Keratinocyte (primary cell): ENCODE measurements around the gene KRTAP1-5. TPM values are rescaled to one million over a fixed set of nuclear protein-coding genes. Genes with fewer than 3 reads are reported as not detected.

Source experiments
- DNase-seq: peaks from one replicate; pipeline ENCODE4 v3.0.0-alpha.2; 2011; ENCODE audit warnings: low read depth, missing footprints, low spot score
- FAIRE-seq: peaks from 2 replicates; lab custom pipeline; 2011; peaks lifted over from hg19 to GRCh38; lab: Jason Lieb, UNC
- H2AFZ ChIP-seq: 2 replicates; pipeline ENCODE4 v1.6.0; 2012; ENCODE audit warnings: low read length, control low read depth, inconsistent platforms; ENCODE audit not compliant: control insufficient read depth
- H3K27ac ChIP-seq: 2 replicates; pipeline ENCODE4 v1.5.1; 2011; ENCODE audit warnings: low read length; ENCODE audit not compliant: control insufficient read depth, insufficient read depth
- H3K27me3 ChIP-seq: 3 replicates; pipeline ENCODE4 v1.6.0; 2011; ENCODE audit warnings: low read length; ENCODE audit not compliant: control insufficient read depth, insufficient read depth; ENCODE audit errors: extremely low read depth
- H3K36me3 ChIP-seq, 2 experiments: 2 replicates in 1 of 2; 3 replicates in 1 of 2; pipeline ENCODE4 v1.5.1; 2011; ENCODE audit warnings: low read length in 2 of 2, mild to moderate bottlenecking in 1 of 2; ENCODE audit not compliant: control insufficient read depth in 2 of 2, insufficient read depth in 2 of 2; ENCODE audit errors: extremely low read depth in 1 of 2
- H3K4me1 ChIP-seq: 3 replicates; pipeline ENCODE4 v1.5.1; 2011; ENCODE audit warnings: low read length; ENCODE audit not compliant: control insufficient read depth, insufficient read depth; ENCODE audit errors: extremely low read depth
- H3K4me2 ChIP-seq: 3 replicates; pipeline ENCODE4 v1.6.0; 2011; ENCODE audit warnings: low read depth, low read length; ENCODE audit not compliant: control insufficient read depth, insufficient read depth; ENCODE audit errors: extremely low read depth
- H3K4me3 ChIP-seq, 3 experiments: fragments of 200-600 bp in 1 of 3; sonication (generic) in 1 of 3; 2 replicates in 2 of 3; 3 replicates in 1 of 3; pipeline ENCODE4 v1.5.1; 2011 to 2016; ENCODE audit warnings: low read length in 3 of 3, mild to moderate bottlenecking in 3 of 3, control low read depth in 2 of 3, inconsistent platforms in 1 of 3, low read depth in 1 of 3, mixed read lengths in 1 of 3, mixed run types in 1 of 3, moderate library complexity in 1 of 3; ENCODE audit not compliant: control insufficient read depth in 2 of 3, insufficient read depth in 2 of 3; ENCODE audit errors: extremely low read depth in 1 of 3
- H3K79me2 ChIP-seq: 2 replicates; pipeline ENCODE4 v1.6.0; 2012; ENCODE audit warnings: low read length; ENCODE audit not compliant: control insufficient read depth, insufficient read depth
- H3K9ac ChIP-seq: 3 replicates; pipeline ENCODE4 v1.6.0; 2011; ENCODE audit warnings: low read length; ENCODE audit not compliant: control insufficient read depth, insufficient read depth; ENCODE audit errors: extremely low read depth
- H3K9me1 ChIP-seq: 3 replicates; pipeline ENCODE4 v1.6.0; 2011; ENCODE audit warnings: low read length; ENCODE audit not compliant: control insufficient read depth, insufficient read depth; ENCODE audit errors: extremely low read depth
- H3K9me3 ChIP-seq: 2 replicates; pipeline ENCODE4 v1.5.1; 2012; ENCODE audit warnings: low read depth, low read length; ENCODE audit not compliant: control insufficient read depth
- H4K20me1 ChIP-seq: 3 replicates; pipeline ENCODE4 v1.6.0; 2011; ENCODE audit warnings: low read length; ENCODE audit not compliant: control insufficient read depth, insufficient read depth; ENCODE audit errors: extremely low read depth
- EZH2 ChIP-seq: IDR thresholded peaks from one replicate; pipeline ENCODE4 v1.6.1; 2012; ENCODE audit warnings: inconsistent platforms, mild to moderate bottlenecking, low read length, moderate library complexity
- dilution Hi-C: fragments of 300-500 bp; cut with MboI; formaldehyde crosslinking; loops from one replicate; pipeline ENCODE4 v1.7.0; 2020; ENCODE audit warnings: low sequenced_read_pairs; ENCODE audit not compliant: extremely low pct_ligation_motif_present
- polyA plus RNA-seq, 5 experiments: library from polyadenylated mRNA; depleted of rRNA in 3 of 5; stranded (reverse) in 3 of 5; stranded (forward) in 1 of 5; unstranded in 1 of 5; fragments of >200 nt; gene quantifications; 1 replicate in 1 of 5; 2 replicates in 3 of 5; 3 replicates in 1 of 5; pipeline versions ENCODE4 v1.2.1 to v1.2.3, GENCODE V29; 2011 to 2012; ENCODE audit warnings: missing spikeins in 2 of 5, low read depth in 1 of 5, low replicate concordance in 1 of 5
- TF ChIP-seq, protein P1 (sequence below), 3 experiments: IDR thresholded peaks in 1 of 3; conservative IDR thresholded peaks in 1 of 3; optimal IDR thresholded peaks in 1 of 3; 2 replicates in 2 of 3; 3 replicates in 1 of 3; pipeline versions ENCODE3 to v1.5.1; 2011; ENCODE audit warnings: low read length in 3 of 3, mild to moderate bottlenecking in 3 of 3, moderate library complexity in 2 of 3, control low read depth in 1 of 3, inconsistent platforms in 1 of 3; ENCODE audit not compliant: insufficient read depth in 2 of 3; ENCODE audit errors: extremely low read depth in 1 of 3

KRTAP1-5 gene
- polyA plus RNA-seq, 1 donor (not counting 4 experiments of a cell fraction or from before 2014, with no cell fraction given), result 0.08 TPM

DNA sequence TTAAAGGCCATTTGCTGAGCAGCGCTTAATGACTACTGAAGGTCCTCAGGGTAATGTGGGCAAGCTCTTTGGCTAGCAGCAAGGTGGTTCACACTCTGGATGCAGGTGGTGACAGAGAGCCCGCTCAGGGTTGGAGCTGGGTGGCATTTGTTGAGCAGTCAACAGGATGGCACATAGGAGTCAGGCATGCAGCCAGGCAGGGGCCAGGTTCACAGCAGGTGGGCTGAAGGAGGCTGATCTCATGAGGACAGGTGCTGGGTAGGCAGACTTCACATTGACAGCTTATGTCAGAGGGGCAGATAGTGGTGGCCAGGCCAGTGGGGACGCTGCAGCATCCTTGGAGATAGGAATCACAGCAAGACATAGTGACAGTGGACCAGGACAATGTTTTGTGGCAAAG lies 22.6 kb downstream of the KRTAP1-5 start:
- H4K20me1 ChIP-seq, result no peaks in the 10 kb centered on the region
- no peak overlapping the region for H3K27ac ChIP-seq
- H3K4me1 ChIP-seq, result peaks cover 9% of the 10 kb centered on the region
- DNase-seq (no peak), FAIRE-seq (no peak)
- no peak for TF ChIP-seq EZH2
- TF ChIP-seq, protein P1, sequence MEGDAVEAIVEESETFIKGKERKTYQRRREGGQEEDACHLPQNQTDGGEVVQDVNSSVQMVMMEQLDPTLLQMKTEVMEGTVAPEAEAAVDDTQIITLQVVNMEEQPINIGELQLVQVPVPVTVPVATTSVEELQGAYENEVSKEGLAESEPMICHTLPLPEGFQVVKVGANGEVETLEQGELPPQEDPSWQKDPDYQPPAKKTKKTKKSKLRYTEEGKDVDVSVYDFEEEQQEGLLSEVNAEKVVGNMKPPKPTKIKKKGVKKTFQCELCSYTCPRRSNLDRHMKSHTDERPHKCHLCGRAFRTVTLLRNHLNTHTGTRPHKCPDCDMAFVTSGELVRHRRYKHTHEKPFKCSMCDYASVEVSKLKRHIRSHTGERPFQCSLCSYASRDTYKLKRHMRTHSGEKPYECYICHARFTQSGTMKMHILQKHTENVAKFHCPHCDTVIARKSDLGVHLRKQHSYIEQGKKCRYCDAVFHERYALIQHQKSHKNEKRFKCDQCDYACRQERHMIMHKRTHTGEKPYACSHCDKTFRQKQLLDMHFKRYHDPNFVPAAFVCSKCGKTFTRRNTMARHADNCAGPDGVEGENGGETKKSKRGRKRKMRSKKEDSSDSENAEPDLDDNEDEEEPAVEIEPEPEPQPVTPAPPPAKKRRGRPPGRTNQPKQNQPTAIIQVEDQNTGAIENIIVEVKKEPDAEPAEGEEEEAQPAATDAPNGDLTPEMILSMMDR (optimal IDR thresholded peaks at IDR 0.05 in 1 of 3, IDR thresholded peaks at IDR 0.05 in 1 of 3, conservative IDR thresholded peaks at IDR 0.05 in 1 of 3; ENCODE audit: extremely low read depth in 1 of 3, insufficient read depth in 2 of 3, low read length in 3 of 3), result no peak
- no peaks in the 10 kb centered on the region for H3K9me3 ChIP-seq
- H3K9me1 ChIP-seq, result no peaks in the 10 kb centered on the region
- no peak overlapping the region for H2AFZ ChIP-seq
- no peak overlapping the region for H3K9ac ChIP-seq
- H3K4me2 ChIP-seq, result no peak overlapping the region
- H3K27me3 ChIP-seq, result no peaks in the 10 kb centered on the region
- no peaks in the 10 kb centered on the region for H3K79me2 ChIP-seq
- H3K36me3 ChIP-seq, result no peaks in the 10 kb centered on the region
- dilution Hi-C loops, result no loop called here
- no peak overlapping the region for H3K4me3 ChIP-seq

DNA sequence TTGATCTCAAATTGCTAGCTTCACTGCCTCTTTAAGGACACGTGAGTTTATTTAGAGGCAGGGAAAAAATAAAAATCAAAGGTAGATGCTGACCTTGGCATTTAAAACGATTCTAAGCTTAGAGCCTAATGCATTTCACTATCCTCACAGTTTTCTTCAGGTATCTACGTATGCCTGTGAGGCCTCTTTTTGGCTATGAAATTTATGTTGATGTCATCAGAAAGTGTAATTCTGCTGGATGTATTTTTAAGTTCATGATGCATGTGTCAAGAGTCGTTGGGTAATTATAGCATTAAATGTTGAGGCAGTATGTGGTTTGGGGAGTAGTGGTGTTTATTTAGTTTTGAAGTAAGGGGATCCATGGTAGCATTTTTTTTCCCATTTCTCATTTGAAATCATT lies 23.1 kb downstream of the KRTAP1-5 start:
- H4K20me1 ChIP-seq, result no peaks in the 10 kb centered on the region
- H3K9me1 ChIP-seq, result no peaks in the 10 kb centered on the region
- no peaks in the 10 kb centered on the region for H3K9me3 ChIP-seq
- no peak overlapping the region for H2AFZ ChIP-seq
- H3K27ac ChIP-seq, result no peak overlapping the region
- FAIRE-seq (no peak), DNase-seq (no peak)
- H3K27me3 ChIP-seq, result no peaks in the 10 kb centered on the region
- H3K9ac ChIP-seq, result no peak overlapping the region
- dilution Hi-C loops, result no loop called here
- no peak overlapping the region for H3K4me2 ChIP-seq
- peaks cover 9% of the 10 kb centered on the region for H3K4me1 ChIP-seq
- no peaks in the 10 kb centered on the region for H3K79me2 ChIP-seq
- no peak overlapping the region for H3K4me3 ChIP-seq
- H3K36me3 ChIP-seq, result no peaks in the 10 kb centered on the region
- TF ChIP-seq EZH2, result no peak
- TF ChIP-seq, protein P1 (optimal IDR thresholded peaks at IDR 0.05 in 1 of 3, IDR thresholded peaks at IDR 0.05 in 1 of 3, conservative IDR thresholded peaks at IDR 0.05 in 1 of 3; ENCODE audit: extremely low read depth in 1 of 3, insufficient read depth in 2 of 3, low read length in 3 of 3), result no peak
